ENCODE results near the gene TOX3.

DNA sequence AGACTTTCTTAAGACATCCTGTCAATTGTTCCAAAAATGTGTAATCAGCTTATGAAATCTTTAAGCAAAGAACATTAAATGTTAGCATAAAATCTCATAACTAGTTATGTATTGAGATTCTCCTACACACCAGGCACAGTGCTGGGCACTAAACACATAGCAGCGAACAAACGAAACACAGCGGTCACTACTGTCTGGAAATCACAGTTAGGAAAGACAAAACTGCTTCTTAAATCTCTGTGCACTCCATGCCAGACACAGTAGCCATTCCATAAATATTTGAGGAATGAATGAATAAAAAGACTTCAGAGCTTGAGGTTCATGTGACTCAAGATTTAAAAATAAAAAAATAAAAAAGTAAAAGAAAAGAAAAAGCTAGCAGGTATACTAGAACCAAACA, 20.1 kb downstream of the TOX3 start:
- TF ChIP-seq, protein P1, sequence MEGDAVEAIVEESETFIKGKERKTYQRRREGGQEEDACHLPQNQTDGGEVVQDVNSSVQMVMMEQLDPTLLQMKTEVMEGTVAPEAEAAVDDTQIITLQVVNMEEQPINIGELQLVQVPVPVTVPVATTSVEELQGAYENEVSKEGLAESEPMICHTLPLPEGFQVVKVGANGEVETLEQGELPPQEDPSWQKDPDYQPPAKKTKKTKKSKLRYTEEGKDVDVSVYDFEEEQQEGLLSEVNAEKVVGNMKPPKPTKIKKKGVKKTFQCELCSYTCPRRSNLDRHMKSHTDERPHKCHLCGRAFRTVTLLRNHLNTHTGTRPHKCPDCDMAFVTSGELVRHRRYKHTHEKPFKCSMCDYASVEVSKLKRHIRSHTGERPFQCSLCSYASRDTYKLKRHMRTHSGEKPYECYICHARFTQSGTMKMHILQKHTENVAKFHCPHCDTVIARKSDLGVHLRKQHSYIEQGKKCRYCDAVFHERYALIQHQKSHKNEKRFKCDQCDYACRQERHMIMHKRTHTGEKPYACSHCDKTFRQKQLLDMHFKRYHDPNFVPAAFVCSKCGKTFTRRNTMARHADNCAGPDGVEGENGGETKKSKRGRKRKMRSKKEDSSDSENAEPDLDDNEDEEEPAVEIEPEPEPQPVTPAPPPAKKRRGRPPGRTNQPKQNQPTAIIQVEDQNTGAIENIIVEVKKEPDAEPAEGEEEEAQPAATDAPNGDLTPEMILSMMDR (IDR thresholded peaks at IDR 0.05; ENCODE audit: insufficient read depth, low read length, poor library complexity, severe bottlenecking) = no peak
- no peak for TF ChIP-seq EZH2phosphoT487 (conservative IDR thresholded peaks at IDR 0.05; ENCODE audit: low read length)

Measured in SU-DHL-6 (cell line).